HEK293 (cell line): ENCODE results near the gene TNXB.
A peak's percentile ranks its signal among the peaks of the same experiment; 100 is the strongest.

Experiments used
- CTCF ChIA-PET: fragments of 350-600 bp; formaldehyde crosslinking; extraction: SDS; loops from one replicate; lab custom pipeline; 2021; ENCODE audit warnings: antibody characterized with exemption; lab: Yijun Ruan, JAX
- POLR2A ChIA-PET: fragments of 300-600 bp; formaldehyde crosslinking; extraction: SDS; loops from one replicate; lab custom pipeline; 2020; ENCODE audit warnings: antibody characterized with exemption, inconsistent platforms; lab: Yijun Ruan, JAX
- H3K27ac ChIP-seq: fragments of 200-500 bp; sonication (Bioruptor generic); 2 replicates; pipeline ENCODE4 v1.5.1; 2014; ENCODE audit warnings: low read depth, low read length, control low read depth, inconsistent platforms; ENCODE audit errors: extremely low read depth
- H3K36me3 ChIP-seq, 2 experiments: fragments of 200-500 bp in 1 of 2; sonication (Bioruptor generic) in 1 of 2; 1 replicate in 1 of 2; 2 replicates in 1 of 2; pipeline ENCODE4 v1.5.1; 2014 to 2017; ENCODE audit warnings: inconsistent platforms in 2 of 2, low read length in 2 of 2; ENCODE audit not compliant: control insufficient read depth in 2 of 2, insufficient read depth in 1 of 2
- H3K4me1 ChIP-seq: fragments of 200-500 bp; sonication (Bioruptor generic); 2 replicates; pipeline ENCODE4 v1.5.1; 2014; ENCODE audit warnings: mild to moderate bottlenecking, low read length, inconsistent platforms; ENCODE audit not compliant: control insufficient read depth, insufficient read depth
- H3K4me3 ChIP-seq: 2 replicates; pipeline ENCODE4 v1.5.1; 2011; ENCODE audit warnings: low read depth, mild to moderate bottlenecking, control low read depth, low read length, moderate library complexity
- H3K9me3 ChIP-seq: fragments of 200-500 bp; sonication (Bioruptor generic); 2 replicates; pipeline ENCODE4 v1.5.1; 2014; ENCODE audit warnings: low read depth, low read length, inconsistent platforms; ENCODE audit not compliant: control insufficient read depth, insufficient read depth
- SALL2 ChIP-seq: fragments of 450-650 bp; formaldehyde crosslinking; IDR thresholded peaks from 2 replicates; pipeline ENCODE4 v1.5.0; 2017; ENCODE audit warnings: missing biosample characterization, mild to moderate bottlenecking, missing genetic modification characterization, borderline replicate concordance
- SCRT1 ChIP-seq: fragments of 450-650 bp; formaldehyde crosslinking; IDR thresholded peaks from 2 replicates; pipeline ENCODE4 v1.5.1; 2016; ENCODE audit warnings: missing biosample characterization, missing genetic modification characterization, borderline replicate concordance
- SCRT2 ChIP-seq: fragments of 450-650 bp; formaldehyde crosslinking; IDR thresholded peaks from 2 replicates; pipeline ENCODE4 v1.5.1; 2016; ENCODE audit warnings: missing biosample characterization, missing genetic modification characterization
- SP2 ChIP-seq: fragments of 450-650 bp; formaldehyde crosslinking; IDR thresholded peaks from 2 replicates; pipeline ENCODE4 v1.5.1; 2016; ENCODE audit warnings: missing biosample characterization, missing genetic modification characterization
- SP3 ChIP-seq: fragments of 450-650 bp; formaldehyde crosslinking; IDR thresholded peaks from 2 replicates; pipeline ENCODE4 v1.5.1; 2016; ENCODE audit warnings: missing biosample characterization, missing genetic modification characterization
- WT1 ChIP-seq: fragments of 450-650 bp; formaldehyde crosslinking; IDR thresholded peaks from 2 replicates; pipeline ENCODE4 v1.5.1; 2016; ENCODE audit warnings: missing biosample characterization, missing genetic modification characterization
- ZNF174 ChIP-seq: fragments of 450-650 bp; formaldehyde crosslinking; IDR thresholded peaks from 2 replicates; pipeline ENCODE4 v1.5.0; 2017; ENCODE audit warnings: missing biosample characterization, mild to moderate bottlenecking, missing genetic modification characterization
- ZNF292 ChIP-seq: fragments of 450-650 bp; formaldehyde crosslinking; IDR thresholded peaks from 2 replicates; pipeline ENCODE4 v1.5.1; 2016; ENCODE audit warnings: low read depth, missing biosample characterization, missing genetic modification characterization, borderline replicate concordance
- ZNF366 ChIP-seq: fragments of 450-650 bp; formaldehyde crosslinking; conservative IDR thresholded peaks from 2 replicates; pipeline ENCODE4 v1.5.1; 2016; ENCODE audit warnings: missing biosample characterization, missing genetic modification characterization
- ZNF416 ChIP-seq: fragments of 450-650 bp; formaldehyde crosslinking; IDR thresholded peaks from 2 replicates; pipeline ENCODE4 v1.5.1; 2016; ENCODE audit warnings: missing biosample characterization, missing genetic modification characterization
- ZNF626 ChIP-seq: fragments of 450-650 bp; sonication (Bioruptor Pico); formaldehyde crosslinking; IDR thresholded peaks from 2 replicates; pipeline ENCODE4 v1.5.1; 2018; ENCODE audit warnings: missing biosample characterization, missing genetic modification characterization, inconsistent platforms
- ZNF792 ChIP-seq: fragments of 450-650 bp; formaldehyde crosslinking; IDR thresholded peaks from 2 replicates; pipeline ENCODE4 v1.5.1; 2016; ENCODE audit warnings: missing biosample characterization, missing genetic modification characterization
- ZSCAN23 ChIP-seq: fragments of 450-650 bp; formaldehyde crosslinking; IDR thresholded peaks from 2 replicates; pipeline ENCODE4 v1.5.1; 2016; ENCODE audit warnings: missing biosample characterization, missing genetic modification characterization
- TF ChIP-seq, protein P1 (sequence below): fragments of 450-650 bp; formaldehyde crosslinking; IDR thresholded peaks from 2 replicates; pipeline ENCODE4 v1.5.1; 2016; ENCODE audit warnings: missing biosample characterization, missing genetic modification characterization
- TF ChIP-seq, protein P2 (sequence below): fragments of 450-650 bp; formaldehyde crosslinking; IDR thresholded peaks from 2 replicates; pipeline ENCODE4 v1.5.1; 2016; ENCODE audit warnings: missing biosample characterization, missing genetic modification characterization, borderline replicate concordance
- TF ChIP-seq, protein P3 (sequence below): fragments of 450-650 bp; formaldehyde crosslinking; IDR thresholded peaks from 2 replicates; pipeline ENCODE4 v1.5.1; 2016; ENCODE audit warnings: missing biosample characterization, missing genetic modification characterization
- TF ChIP-seq, protein P4 (sequence below): fragments of 450-650 bp; formaldehyde crosslinking; conservative IDR thresholded peaks from 2 replicates; pipeline ENCODE4 v1.5.1; 2016; ENCODE audit warnings: low read depth, missing biosample characterization, missing genetic modification characterization

Gene TNXB

DNA sequence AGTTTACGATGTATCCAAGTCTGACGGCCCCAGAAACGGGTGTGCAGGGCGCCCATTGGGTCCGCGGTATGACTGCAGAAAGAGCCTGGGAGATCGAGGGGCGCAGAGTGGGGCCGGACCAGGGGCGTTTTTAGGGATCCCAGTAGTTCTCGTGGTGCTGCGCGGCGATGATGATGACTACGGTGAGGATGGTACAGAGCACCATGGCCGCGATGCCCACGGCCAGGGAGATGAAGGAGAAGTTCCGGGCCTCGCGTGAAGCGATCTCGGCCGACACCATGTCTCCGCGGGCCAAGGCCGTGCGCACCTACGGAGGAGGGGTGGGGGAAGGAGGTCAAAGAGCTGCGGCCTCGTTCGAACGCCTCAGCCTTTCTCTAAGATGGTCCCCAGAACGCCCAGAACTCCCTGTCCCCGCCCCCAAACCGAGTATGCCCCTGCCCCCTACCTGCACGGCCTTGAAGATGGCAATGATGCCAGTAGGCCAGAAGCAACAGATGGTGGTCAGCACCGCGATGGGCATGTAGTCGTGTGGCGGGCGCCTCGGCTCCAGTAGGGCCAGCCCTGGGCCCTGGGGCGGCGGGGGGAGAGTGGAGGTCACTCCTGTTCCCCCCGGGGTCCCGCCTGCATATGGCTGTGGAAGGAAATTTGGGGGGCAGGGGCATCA is 40.1 kb upstream of the TNXB start:
- peak; percentile 45; the same call in 1 of the 2 replicates for TF ChIP-seq SCRT2
- TF ChIP-seq ZNF792 (tag by site-specific recombination) = no peak
- ChIA-PET POLR2A (no interaction called here), CTCF (no interaction called here)
- H3K4me3 ChIP-seq = no peak overlapping the region
- no peaks in the 10 kb centered on the region for H3K9me3 ChIP-seq
- no peak overlapping the region for H3K27ac ChIP-seq
- H3K4me1 ChIP-seq = peaks cover 9% of the 10 kb centered on the region; the same call in 1 of the 2 replicates
- H3K36me3 ChIP-seq = no peaks in the 10 kb centered on the region

DNA sequence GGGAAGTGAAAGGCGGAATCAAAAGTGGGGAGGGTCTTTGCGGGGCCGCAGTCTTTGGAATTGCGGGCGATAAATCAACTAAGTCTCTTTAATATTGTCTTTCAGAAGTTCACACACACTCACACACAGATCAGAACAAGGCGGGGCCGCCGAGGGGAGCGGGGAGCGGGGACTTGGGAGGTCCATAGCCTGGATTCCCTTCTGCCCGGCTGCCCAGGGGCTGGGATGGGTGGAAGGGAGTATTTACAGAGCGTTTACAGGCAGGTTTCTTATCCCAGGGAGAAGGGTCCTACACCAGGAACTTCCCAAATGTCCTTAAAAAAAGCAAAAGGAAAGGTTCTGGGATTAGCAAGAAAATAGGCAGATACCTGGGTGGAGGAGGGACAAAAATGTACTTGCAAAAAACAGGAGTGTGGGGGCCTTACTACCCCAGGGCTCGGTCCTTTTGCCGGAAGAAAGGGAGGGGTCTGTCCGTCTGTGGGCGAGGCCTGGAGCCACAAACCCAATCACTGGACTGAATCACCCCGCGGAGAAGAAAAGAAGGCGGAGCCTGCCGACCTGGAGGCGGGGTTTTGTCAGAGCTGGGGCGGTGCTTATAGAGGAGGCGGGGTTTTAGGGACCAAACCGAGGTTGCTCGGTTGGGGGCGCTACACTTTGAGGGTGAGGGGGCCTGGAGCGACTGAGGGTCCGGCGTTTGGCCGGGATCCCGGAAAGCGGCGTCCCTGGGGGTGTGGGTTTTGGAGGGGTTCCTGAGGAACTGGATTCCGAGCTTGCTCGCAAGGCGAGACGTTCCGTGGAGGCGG is 39.4 kb upstream of the TNXB start:
- Histone ChIP-seq H3K4me3 (no peak overlapping the region), H3K36me3 (no peaks in the 10 kb centered on the region), H3K4me1 (peaks cover 9% of the 10 kb centered on the region; the same call in 1 of the 2 replicates), H3K9me3 (no peaks in the 10 kb centered on the region), H3K27ac (no peak overlapping the region)
- CTCF ChIA-PET = interaction anchor here (0.6 to 2.1 kb wide), 3 partner anchors 30 to 638 kb away, joined by 3 to 9 read pairs (median 3); no protein-coding TSS in a partner anchor
- POLR2A ChIA-PET = interaction anchor here (0.9 to 1.2 kb wide), 2 partner anchors 19 to 250 kb away, joined by 3 to 4 read pairs; partner anchors contain the start of gene FKBPL
- TF ChIP-seq, protein P1, sequence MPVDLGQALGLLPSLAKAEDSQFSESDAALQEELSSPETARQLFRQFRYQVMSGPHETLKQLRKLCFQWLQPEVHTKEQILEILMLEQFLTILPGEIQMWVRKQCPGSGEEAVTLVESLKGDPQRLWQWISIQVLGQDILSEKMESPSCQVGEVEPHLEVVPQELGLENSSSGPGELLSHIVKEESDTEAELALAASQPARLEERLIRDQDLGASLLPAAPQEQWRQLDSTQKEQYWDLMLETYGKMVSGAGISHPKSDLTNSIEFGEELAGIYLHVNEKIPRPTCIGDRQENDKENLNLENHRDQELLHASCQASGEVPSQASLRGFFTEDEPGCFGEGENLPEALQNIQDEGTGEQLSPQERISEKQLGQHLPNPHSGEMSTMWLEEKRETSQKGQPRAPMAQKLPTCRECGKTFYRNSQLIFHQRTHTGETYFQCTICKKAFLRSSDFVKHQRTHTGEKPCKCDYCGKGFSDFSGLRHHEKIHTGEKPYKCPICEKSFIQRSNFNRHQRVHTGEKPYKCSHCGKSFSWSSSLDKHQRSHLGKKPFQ (tag by site-specific recombination) = no peak
- TF ChIP-seq SP2 (tag by site-specific recombination) (peak; percentile 29), SP3 (tag by site-specific recombination) (peak; percentile 38; the same call in 1 of the 2 replicates)

DNA sequence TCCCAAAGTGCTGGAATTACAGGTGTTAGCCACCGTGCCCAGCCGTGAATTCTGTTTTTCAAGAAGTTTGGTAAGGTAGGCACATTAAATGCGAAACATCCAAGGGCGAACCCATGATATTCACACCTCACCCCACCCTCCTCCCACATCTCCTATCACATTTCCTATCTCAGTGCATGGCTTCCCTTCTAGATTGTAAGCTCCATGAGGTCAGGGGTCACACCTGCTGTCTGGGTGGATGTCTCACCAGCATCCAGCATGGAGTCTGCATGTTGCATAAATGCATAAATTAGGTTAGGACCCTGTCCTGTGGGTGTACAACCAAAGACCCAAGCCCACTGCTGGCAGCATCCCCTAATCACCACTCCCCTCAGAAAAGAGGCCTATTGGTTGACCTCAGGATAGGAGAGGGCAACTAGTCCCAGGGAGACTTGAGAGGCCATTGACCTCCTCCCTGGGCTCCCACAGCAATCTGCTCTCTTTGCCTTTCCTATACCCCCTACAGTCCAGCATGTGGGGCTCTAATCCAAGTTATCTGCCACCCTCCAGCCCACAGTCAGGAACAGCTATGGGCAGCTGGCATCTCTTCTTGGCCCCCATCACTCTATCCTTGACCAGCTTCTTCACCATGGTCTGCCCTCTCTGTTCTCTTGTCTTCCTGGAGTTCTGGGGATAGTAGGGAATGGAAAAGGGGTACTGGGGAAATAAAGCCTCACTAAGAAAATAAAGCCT is 38.4 kb upstream of the TNXB start:
- CTCF ChIA-PET = interaction anchor here (0.6 to 2.1 kb wide), 3 partner anchors 29 to 639 kb away, joined by 3 to 9 read pairs (median 5); no protein-coding TSS in a partner anchor
- no peak overlapping the region for H3K27ac ChIP-seq
- peaks cover 7% of the 10 kb centered on the region; the same call in 1 of the 2 replicates for H3K4me1 ChIP-seq
- no peak overlapping the region for H3K4me3 ChIP-seq
- no peaks in the 10 kb centered on the region for H3K36me3 ChIP-seq
- POLR2A ChIA-PET = interaction anchor here (0.9 to 3.2 kb wide), 3 partner anchors 17 to 249 kb away, joined by 3 to 26 read pairs (median 4); partner anchors contain the start of gene FKBPL
- no peaks in the 10 kb centered on the region for H3K9me3 ChIP-seq
- TF ChIP-seq ZNF416 (tag by site-specific recombination) = no peak
- no peak for TF ChIP-seq WT1
- TF ChIP-seq ZNF366 (tag by site-specific recombination) = no peak
- no peak for TF ChIP-seq SCRT1 (tag by site-specific recombination)
- TF ChIP-seq, protein P2, sequence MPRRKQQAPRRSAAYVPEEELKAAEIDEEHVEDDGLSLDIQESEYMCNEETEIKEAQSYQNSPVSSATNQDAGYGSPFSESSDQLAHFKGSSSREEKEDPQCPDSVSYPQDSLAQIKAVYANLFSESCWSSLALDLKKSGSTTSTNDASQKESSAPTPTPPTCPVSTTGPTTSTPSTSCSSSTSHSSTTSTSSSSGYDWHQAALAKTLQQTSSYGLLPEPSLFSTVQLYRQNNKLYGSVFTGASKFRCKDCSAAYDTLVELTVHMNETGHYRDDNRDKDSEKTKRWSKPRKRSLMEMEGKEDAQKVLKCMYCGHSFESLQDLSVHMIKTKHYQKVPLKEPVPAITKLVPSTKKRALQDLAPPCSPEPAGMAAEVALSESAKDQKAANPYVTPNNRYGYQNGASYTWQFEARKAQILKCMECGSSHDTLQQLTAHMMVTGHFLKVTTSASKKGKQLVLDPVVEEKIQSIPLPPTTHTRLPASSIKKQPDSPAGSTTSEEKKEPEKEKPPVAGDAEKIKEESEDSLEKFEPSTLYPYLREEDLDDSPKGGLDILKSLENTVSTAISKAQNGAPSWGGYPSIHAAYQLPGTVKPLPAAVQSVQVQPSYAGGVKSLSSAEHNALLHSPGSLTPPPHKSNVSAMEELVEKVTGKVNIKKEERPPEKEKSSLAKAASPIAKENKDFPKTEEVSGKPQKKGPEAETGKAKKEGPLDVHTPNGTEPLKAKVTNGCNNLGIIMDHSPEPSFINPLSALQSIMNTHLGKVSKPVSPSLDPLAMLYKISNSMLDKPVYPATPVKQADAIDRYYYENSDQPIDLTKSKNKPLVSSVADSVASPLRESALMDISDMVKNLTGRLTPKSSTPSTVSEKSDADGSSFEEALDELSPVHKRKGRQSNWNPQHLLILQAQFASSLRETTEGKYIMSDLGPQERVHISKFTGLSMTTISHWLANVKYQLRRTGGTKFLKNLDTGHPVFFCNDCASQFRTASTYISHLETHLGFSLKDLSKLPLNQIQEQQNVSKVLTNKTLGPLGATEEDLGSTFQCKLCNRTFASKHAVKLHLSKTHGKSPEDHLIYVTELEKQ (tag by site-specific recombination) = no peak
- no peak for TF ChIP-seq SALL2 (tag by site-specific recombination)
- TF ChIP-seq, protein P3, sequence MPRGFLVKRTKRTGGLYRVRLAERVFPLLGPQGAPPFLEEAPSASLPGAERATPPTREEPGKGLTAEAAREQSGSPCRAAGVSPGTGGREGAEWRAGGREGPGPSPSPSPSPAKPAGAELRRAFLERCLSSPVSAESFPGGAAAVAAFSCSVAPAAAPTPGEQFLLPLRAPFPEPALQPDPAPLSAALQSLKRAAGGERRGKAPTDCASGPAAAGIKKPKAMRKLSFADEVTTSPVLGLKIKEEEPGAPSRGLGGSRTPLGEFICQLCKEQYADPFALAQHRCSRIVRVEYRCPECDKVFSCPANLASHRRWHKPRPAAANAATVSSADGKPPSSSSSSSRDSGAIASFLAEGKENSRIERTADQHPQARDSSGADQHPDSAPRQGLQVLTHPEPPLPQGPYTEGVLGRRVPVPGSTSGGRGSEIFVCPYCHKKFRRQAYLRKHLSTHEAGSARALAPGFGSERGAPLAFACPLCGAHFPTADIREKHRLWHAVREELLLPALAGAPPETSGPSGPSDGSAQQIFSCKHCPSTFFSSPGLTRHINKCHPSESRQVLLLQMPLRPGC = no peak
- TF ChIP-seq, protein P4, sequence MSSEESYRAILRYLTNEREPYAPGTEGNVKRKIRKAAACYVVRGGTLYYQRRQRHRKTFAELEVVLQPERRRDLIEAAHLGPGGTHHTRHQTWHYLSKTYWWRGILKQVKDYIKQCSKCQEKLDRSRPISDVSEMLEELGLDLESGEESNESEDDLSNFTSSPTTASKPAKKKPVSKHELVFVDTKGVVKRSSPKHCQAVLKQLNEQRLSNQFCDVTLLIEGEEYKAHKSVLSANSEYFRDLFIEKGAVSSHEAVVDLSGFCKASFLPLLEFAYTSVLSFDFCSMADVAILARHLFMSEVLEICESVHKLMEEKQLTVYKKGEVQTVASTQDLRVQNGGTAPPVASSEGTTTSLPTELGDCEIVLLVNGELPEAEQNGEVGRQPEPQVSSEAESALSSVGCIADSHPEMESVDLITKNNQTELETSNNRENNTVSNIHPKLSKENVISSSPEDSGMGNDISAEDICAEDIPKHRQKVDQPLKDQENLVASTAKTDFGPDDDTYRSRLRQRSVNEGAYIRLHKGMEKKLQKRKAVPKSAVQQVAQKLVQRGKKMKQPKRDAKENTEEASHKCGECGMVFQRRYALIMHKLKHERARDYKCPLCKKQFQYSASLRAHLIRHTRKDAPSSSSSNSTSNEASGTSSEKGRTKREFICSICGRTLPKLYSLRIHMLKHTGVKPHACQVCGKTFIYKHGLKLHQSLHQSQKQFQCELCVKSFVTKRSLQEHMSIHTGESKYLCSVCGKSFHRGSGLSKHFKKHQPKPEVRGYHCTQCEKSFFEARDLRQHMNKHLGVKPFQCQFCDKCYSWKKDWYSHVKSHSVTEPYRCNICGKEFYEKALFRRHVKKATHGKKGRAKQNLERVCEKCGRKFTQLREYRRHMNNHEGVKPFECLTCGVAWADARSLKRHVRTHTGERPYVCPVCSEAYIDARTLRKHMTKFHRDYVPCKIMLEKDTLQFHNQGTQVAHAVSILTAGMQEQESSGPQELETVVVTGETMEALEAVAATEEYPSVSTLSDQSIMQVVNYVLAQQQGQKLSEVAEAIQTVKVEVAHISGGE (tag by site-specific recombination) = no peak
- no peak for TF ChIP-seq ZNF626 (tag by site-specific recombination)
- no peak for TF ChIP-seq ZNF174 (tag by site-specific recombination)
- TF ChIP-seq ZNF292 (tag by site-specific recombination) = no peak
- TF ChIP-seq ZSCAN23 = no peak
